ENCODE data around the gene AURKAIP1.

AURKAIP1 gene

GRCh38 chr1:1333551-1334241 is 41.3 kb downstream of the AURKAIP1 start:
- no peak overlapping the region for H3K4me3 ChIP-seq (ENCODE audit: low read depth in 1 of 2, low read length in 2 of 2)
- no peaks in the 10 kb centered on the region for H3K27me3 ChIP-seq (ENCODE audit: insufficient read depth, low read length, poor library complexity)
- no peak overlapping the region for H3K27ac ChIP-seq (ENCODE audit: low read length)
- ATAC-seq (ENCODE audit: insufficient read depth, low read depth) (no peak), DNase-seq (no peak)
- peaks cover 12% of the 10 kb centered on the region for H3K36me3 ChIP-seq (ENCODE audit: insufficient read depth, low read length)
- no peak overlapping the region for H3K9ac ChIP-seq (ENCODE audit: low read depth, low read length)
- H3K4me2 ChIP-seq (ENCODE audit: insufficient read depth, low read length): no peak overlapping the region
- no peak overlapping the region for H2AFZ ChIP-seq (ENCODE audit: low read depth, low read length)
- H3K4me1 ChIP-seq (ENCODE audit: insufficient read depth, low read length): no peaks in the 10 kb centered on the region
- no peaks in the 10 kb centered on the region for H3K9me3 ChIP-seq (ENCODE audit: insufficient read depth, low read length, severe bottlenecking)
- TF ChIP-seq EZH2 (IDR thresholded peaks at IDR 0.05; ENCODE audit: borderline replicate concordance, low read depth, low read length, severe bottlenecking): no peak
- no peak for TF ChIP-seq CTCF (IDR thresholded peaks at IDR 0.05; ENCODE audit: borderline replicate concordance, extremely low read depth, low read length, poor library complexity, severe bottlenecking)
- no peaks in the 10 kb centered on the region for H3K79me2 ChIP-seq (ENCODE audit: insufficient read depth, low read length)
- H4K20me1 ChIP-seq (ENCODE audit: insufficient read depth, low read length): peaks cover 63% of the 10 kb centered on the region

GRCh38 chr1:1332774-1333480 is 42.1 kb downstream of the AURKAIP1 start:
- ATAC-seq (ENCODE audit: insufficient read depth, low read depth) (no peak), DNase-seq (no peak)
- Histone ChIP-seq H3K36me3 (ENCODE audit: insufficient read depth, low read length) (peaks cover 13% of the 10 kb centered on the region; the same call in 1 of the 2 replicates), H3K27ac (ENCODE audit: low read length) (no peak overlapping the region), H3K4me3 (ENCODE audit: low read depth in 1 of 2, low read length in 2 of 2) (no peak overlapping the region), H3K4me1 (ENCODE audit: insufficient read depth, low read length) (no peaks in the 10 kb centered on the region), H3K9ac (ENCODE audit: low read depth, low read length) (no peak overlapping the region), H3K27me3 (ENCODE audit: insufficient read depth, low read length, poor library complexity) (no peaks in the 10 kb centered on the region), H2AFZ (ENCODE audit: low read depth, low read length) (no peak overlapping the region), H3K4me2 (ENCODE audit: insufficient read depth, low read length) (no peak overlapping the region), H3K9me3 (ENCODE audit: insufficient read depth, low read length, severe bottlenecking) (no peaks in the 10 kb centered on the region), H3K79me2 (ENCODE audit: insufficient read depth, low read length) (no peaks in the 10 kb centered on the region), H4K20me1 (ENCODE audit: insufficient read depth, low read length) (peaks cover 64% of the 10 kb centered on the region)
- TF ChIP-seq EZH2 (IDR thresholded peaks at IDR 0.05; ENCODE audit: borderline replicate concordance, low read depth, low read length, severe bottlenecking) (no peak), CTCF (IDR thresholded peaks at IDR 0.05; ENCODE audit: borderline replicate concordance, extremely low read depth, low read length, poor library complexity, severe bottlenecking) (no peak)

- Histone ChIP-seq H3K79me2 (ENCODE audit: insufficient read depth, low read length) (no peaks in the 10 kb centered on the region), H3K9ac (ENCODE audit: low read depth, low read length) (no peak overlapping the region), H3K27ac (ENCODE audit: low read length) (no peak overlapping the region), H3K27me3 (ENCODE audit: insufficient read depth, low read length, poor library complexity) (no peaks in the 10 kb centered on the region), H3K4me1 (ENCODE audit: insufficient read depth, low read length) (no peaks in the 10 kb centered on the region), H2AFZ (ENCODE audit: low read depth, low read length) (no peak overlapping the region), H4K20me1 (ENCODE audit: insufficient read depth, low read length) (peaks cover 62% of the 10 kb centered on the region), H3K4me3 (ENCODE audit: low read depth in 1 of 2, low read length in 2 of 2) (no peak overlapping the region), H3K4me2 (ENCODE audit: insufficient read depth, low read length) (no peak overlapping the region), H3K36me3 (ENCODE audit: insufficient read depth, low read length) (peaks cover 16% of the 10 kb centered on the region), H3K9me3 (ENCODE audit: insufficient read depth, low read length, severe bottlenecking) (no peaks in the 10 kb centered on the region)
- no peak for TF ChIP-seq EZH2 (IDR thresholded peaks at IDR 0.05; ENCODE audit: borderline replicate concordance, low read depth, low read length, severe bottlenecking)
- no peak for TF ChIP-seq CTCF (IDR thresholded peaks at IDR 0.05; ENCODE audit: borderline replicate concordance, extremely low read depth, low read length, poor library complexity, severe bottlenecking)
- ATAC-seq (ENCODE audit: insufficient read depth, low read depth): no peak
- DNase-seq: no peak
Measured at GRCh38 chr1:1332031-1332755, 42.8 kb downstream of the AURKAIP1 start.
